Measurements from ENCODE around the gene POTEJ. TPM values are rescaled to one million over a fixed set of nuclear protein-coding genes. Genes with fewer than 3 reads are reported as not detected.
"Not testable (repeated sequence)": the region's sequence is repeated elsewhere in the genome, so short reads cannot be mapped to it uniquely, and the experiment has no call there.

Gene POTEJ
- total and polyA plus RNA-seq, 10 donors = not detected

GRCh38 chr2:130601648-130602302 is 9.5 kb upstream of the POTEJ start:
- H3K9me3 ChIP-seq; intact Hi-C loops (cut with DNase I; ENCODE audit: low total_unique reads); DNase-seq; H3K4me1 ChIP-seq; H3K36me3 ChIP-seq; H3K27ac ChIP-seq; H3K4me3 ChIP-seq: not testable (repeated sequence)
- 15 to 28% (median 20%) methylated on average over 5 to 6 of the region's 15 CpGs for WGBS, 5 donors
- H3K27me3 ChIP-seq (replicated peaks in 1 of 7) = peaks cover 0 to 15% (median 0%) of the 10 kb centered on the region in 7 donors

DNA sequence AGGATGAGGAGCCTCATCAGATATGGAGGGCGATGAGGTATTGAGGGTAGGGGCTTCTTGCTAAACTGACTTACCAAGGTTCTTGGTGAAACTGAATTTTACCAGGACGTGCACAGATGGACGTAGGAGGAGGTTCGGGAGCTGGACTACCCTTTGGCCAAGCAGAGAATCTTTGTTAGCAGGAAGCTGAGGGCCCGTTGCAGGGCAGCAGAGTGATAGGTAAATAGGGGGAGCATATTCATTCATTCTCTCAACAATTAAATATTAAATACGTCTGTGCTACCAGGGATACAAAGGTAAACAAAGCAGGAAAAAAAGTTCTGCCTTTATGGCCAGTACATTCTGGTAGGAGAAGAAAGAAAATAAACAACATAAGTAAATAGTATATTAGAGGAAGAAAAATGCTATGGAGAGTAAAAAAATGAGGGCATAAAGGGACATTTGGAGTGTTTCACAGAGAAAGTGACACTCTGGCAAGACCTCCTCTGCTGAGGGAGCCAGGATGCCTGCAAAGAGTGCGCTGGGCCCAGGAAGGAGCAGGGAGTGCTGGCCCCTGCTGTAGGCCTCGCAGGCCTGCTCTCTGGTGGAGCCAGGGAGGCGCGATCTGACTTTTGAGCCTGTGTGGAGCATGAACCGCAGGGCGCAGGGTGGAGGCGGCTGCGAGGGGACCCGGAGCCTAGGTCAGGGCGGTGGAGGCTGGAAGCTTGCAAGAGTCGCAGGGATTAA is 2.8 kb upstream of the POTEJ start:
- 79 to 82% (median 82%) methylated on average over 4 of the region's 17 CpGs; no CpG with 5 or more reads in 2 of the 5 donors for WGBS, 5 donors
- H3K9me3 ChIP-seq; H3K36me3 ChIP-seq; H3K4me1 ChIP-seq; H3K27ac ChIP-seq; H3K27me3 ChIP-seq (replicated peaks in 1 of 7); intact Hi-C loops (cut with DNase I; ENCODE audit: low total_unique reads); H3K4me3 ChIP-seq; DNase-seq: not testable (repeated sequence)

DNA sequence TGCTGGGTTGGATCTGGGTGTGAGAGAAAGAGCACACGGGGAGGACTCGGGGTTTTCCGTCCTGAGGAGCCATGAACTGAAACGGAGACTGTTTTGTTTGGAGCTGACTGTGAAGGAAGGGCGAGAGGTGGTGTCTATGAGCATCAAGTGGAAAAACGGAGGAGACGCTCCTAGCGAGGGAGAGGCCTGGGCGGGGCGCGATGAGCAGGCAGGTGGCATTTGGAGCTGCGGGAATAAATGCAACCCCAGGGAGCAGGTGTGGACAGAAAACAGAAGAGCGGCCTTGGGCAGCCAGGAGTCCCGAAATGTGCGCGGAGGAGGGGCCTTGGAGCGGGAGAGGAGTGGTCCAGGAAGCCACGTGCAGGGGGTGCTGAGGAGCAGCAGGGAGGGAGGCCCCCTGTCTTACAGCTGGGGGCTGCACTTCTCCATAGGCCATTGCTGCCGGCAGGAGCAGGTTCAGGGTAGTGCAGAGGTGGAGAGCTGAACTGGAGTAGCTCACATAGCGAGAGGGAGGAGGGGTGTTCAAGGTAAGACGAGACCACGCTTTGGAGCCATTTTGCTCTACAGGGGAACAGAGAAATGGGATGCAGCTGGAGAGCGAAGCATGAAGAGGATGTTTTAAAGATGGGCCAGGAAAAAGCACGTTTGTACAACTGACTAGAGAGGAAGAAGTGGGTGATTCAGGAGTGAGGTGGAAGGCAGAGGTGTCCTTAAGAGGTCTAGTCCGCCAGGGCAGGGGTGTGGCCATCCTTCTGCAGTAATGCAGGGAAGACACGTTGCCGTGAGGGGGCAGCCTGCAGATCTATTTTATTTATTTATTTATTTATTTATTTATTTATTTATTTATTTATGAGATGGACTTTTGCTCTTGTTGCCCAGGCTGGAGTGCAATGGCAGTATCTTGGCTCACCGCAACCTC is 2.0 kb upstream of the POTEJ start:
- H3K9me3 ChIP-seq; H3K27ac ChIP-seq; H3K36me3 ChIP-seq; intact Hi-C loops (cut with DNase I; ENCODE audit: low total_unique reads); H3K4me3 ChIP-seq; H3K4me1 ChIP-seq; H3K27me3 ChIP-seq (replicated peaks in 1 of 7); DNase-seq: not testable (repeated sequence)
- WGBS, 5 donors = 48 to 66% (median 60%) methylated on average over 3 to 8 of the region's 28 CpGs

DNA sequence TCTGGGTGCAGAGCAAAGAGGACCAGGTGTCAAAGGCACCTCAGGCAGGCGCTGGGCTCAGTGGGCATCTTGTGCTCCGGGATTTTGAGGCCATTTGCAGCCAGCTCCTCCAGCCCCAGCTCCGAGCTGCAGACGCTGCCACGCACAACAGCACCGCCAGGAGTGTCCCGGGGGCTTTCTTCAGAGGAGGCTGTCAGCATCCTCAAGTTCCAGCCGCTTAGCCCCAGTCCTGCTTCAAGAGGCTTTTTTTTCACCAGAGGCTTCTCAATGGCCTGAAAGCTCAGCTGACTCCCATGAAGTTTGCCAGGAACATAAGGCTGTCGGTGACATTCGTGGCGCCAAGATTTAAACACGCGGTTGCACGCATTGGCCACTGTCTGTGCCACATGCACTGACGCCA is 754 bp upstream of the POTEJ start:
- 90 to 98% (median 94%) methylated on average over 9 to 13 of the region's 15 CpGs for WGBS, 5 donors
- peak; percentile 51 for DNase-seq
- H3K27me3 ChIP-seq (replicated peaks in 1 of 7); H3K36me3 ChIP-seq; H3K9me3 ChIP-seq; H3K27ac ChIP-seq; H3K4me3 ChIP-seq; H3K4me1 ChIP-seq; intact Hi-C loops (cut with DNase I; ENCODE audit: low total_unique reads): not testable (repeated sequence)

- H3K27me3 ChIP-seq (replicated peaks in 1 of 7); H3K4me3 ChIP-seq; intact Hi-C loops (cut with DNase I; ENCODE audit: low total_unique reads); H3K27ac ChIP-seq; H3K9me3 ChIP-seq; H3K4me1 ChIP-seq; H3K36me3 ChIP-seq; DNase-seq: not testable (repeated sequence)
- WGBS, 5 donors = 76 to 89% (median 78%) methylated on average over 8 to 9 of the region's 10 CpGs
Measured at GRCh38 chr2:130628784-130629475, 17.7 kb downstream of the POTEJ start.

GRCh38 chr2:130638973-130639372 is 27.7 kb downstream of the POTEJ start:
- H3K4me3 ChIP-seq; intact Hi-C loops (cut with DNase I; ENCODE audit: low total_unique reads); H3K4me1 ChIP-seq; H3K27me3 ChIP-seq (replicated peaks in 1 of 7); H3K27ac ChIP-seq; H3K36me3 ChIP-seq; H3K9me3 ChIP-seq: not testable (repeated sequence)
- WGBS, 5 donors = 60 to 81% (median 66%) methylated on average over 1 to 2 of the region's 2 CpGs; no CpG with 5 or more reads in 1 of the 5 donors
- DNase-seq = peak; percentile 44

GRCh38 chr2:130641688-130642087 is 30.4 kb downstream of the POTEJ start:
- H3K27ac ChIP-seq; H3K27me3 ChIP-seq (replicated peaks in 1 of 7); H3K4me1 ChIP-seq; DNase-seq; H3K9me3 ChIP-seq; H3K4me3 ChIP-seq; H3K36me3 ChIP-seq; intact Hi-C loops (cut with DNase I; ENCODE audit: low total_unique reads): not testable (repeated sequence)
- 52 to 79% (median 70%) methylated on average over 4 of the region's 4 CpGs for WGBS, 5 donors

- H3K4me1 ChIP-seq; H3K27ac ChIP-seq; DNase-seq; intact Hi-C loops (cut with DNase I; ENCODE audit: low total_unique reads); H3K4me3 ChIP-seq; H3K36me3 ChIP-seq; H3K27me3 ChIP-seq (replicated peaks in 1 of 7); H3K9me3 ChIP-seq: not testable (repeated sequence)
- 0 to 21% (median 17%) methylated on average over 1 of the region's 1 CpG for WGBS, 5 donors
Measured at GRCh38 chr2:130649285-130649684, 38.0 kb downstream of the POTEJ start.

DNA sequence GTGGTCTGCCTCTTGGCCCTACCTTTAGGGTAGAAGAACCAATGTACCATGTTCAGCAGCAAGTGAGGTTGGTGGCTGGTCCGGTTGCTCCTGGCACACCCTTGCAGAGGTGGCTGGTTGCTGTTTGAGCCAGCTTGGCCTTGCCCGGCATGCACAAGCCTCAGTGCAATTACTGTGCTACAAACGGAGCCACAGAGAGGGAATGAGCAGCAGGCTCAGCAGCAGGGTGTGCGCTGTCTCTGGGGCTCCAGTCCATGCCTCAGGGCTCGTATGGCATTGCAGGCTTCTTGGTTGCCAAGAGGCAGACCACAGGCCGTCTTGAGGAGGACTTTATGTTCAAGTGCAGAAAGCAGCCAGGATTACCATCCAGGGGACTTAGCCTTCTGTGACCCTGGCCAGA is 53.3 kb downstream of the POTEJ start:
- DNase-seq; H3K9me3 ChIP-seq; intact Hi-C loops (cut with DNase I; ENCODE audit: low total_unique reads); H3K4me1 ChIP-seq; H3K36me3 ChIP-seq; H3K27ac ChIP-seq; H3K27me3 ChIP-seq (replicated peaks in 1 of 7); H3K4me3 ChIP-seq: not testable (repeated sequence)
- 87 to 100% (median 95%) methylated on average over 2 to 6 of the region's 6 CpGs; no CpG with 5 or more reads in 1 of the 5 donors for WGBS, 5 donors

DNA sequence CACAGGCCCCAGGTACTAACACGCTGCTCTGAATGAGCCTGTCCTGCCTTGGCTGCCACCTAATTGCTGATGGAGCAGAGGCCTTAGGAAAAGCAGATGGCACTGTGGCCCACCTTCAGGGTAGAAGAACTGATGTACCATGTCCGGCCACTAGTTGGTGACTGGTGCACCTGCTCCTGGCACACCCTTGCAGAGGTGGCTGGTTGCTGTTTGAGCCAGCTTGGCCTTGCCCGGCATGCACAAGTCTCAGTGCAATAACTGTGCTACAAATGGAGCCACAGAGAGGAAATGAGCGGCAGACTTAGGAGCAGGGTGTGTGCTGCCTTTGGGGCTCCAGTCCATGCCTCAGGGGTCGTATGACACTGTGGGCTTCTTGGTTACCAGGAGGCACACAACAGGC is 54.4 kb downstream of the POTEJ start:
- H3K4me1 ChIP-seq; DNase-seq; H3K9me3 ChIP-seq; H3K27ac ChIP-seq; H3K27me3 ChIP-seq (replicated peaks in 1 of 7); intact Hi-C loops (cut with DNase I; ENCODE audit: low total_unique reads); H3K36me3 ChIP-seq; H3K4me3 ChIP-seq: not testable (repeated sequence)
- 81 to 87% (median 85%) methylated on average over 4 to 5 of the region's 5 CpGs; no CpG with 5 or more reads in 1 of the 5 donors for WGBS, 5 donors
